ENCODE measurements around the gene SPEF1.

Gene SPEF1

GRCh38 chr20:3745686-3746173, 35.5 kb downstream of the SPEF1 start:
- Histone ChIP-seq H3K9me2 (ENCODE audit: low read depth, low read length) (no peaks in the 10 kb centered on the region), H3F3A (ENCODE audit: insufficient read depth, low read length) (no peaks in the 10 kb centered on the region), H3K9ac (ENCODE audit: low read length) (no peak overlapping the region), H3K4me2 (ENCODE audit: low read length) (no peak overlapping the region), H3K36me3 (ENCODE audit: insufficient read depth, low read length) (no peaks in the 10 kb centered on the region), H3K4me1 (ENCODE audit: insufficient read depth, low read length, severe bottlenecking) (no peaks in the 10 kb centered on the region), H3K9me3 (ENCODE audit: low read length) (no peaks in the 10 kb centered on the region), H3K27ac (ENCODE audit: low read depth, low read length, poor library complexity, severe bottlenecking) (no peak overlapping the region), H3K4me3 (ENCODE audit: low read depth, low read length, poor library complexity, severe bottlenecking) (no peak overlapping the region), H3K79me2 (ENCODE audit: insufficient read depth, low read length) (no peaks in the 10 kb centered on the region), H2AFZ (ENCODE audit: low read length) (no peak overlapping the region), H4K20me1 (ENCODE audit: insufficient read depth, low read length) (no peaks in the 10 kb centered on the region), H3K27me3 (ENCODE audit: insufficient read depth, low read length) (peaks cover 10% of the 10 kb centered on the region; the same call in 1 of the 2 replicates)
- TF ChIP-seq CTCF (IDR thresholded peaks at IDR 0.05; ENCODE audit: low read length), result no peak
- no peak for TF ChIP-seq EZH2 (IDR thresholded peaks at IDR 0.05; ENCODE audit: borderline replicate concordance, low read length)

GRCh38 chr20:3744806-3745685, 36.2 kb downstream of the SPEF1 start:
- TF ChIP-seq EZH2 (IDR thresholded peaks at IDR 0.05; ENCODE audit: borderline replicate concordance, low read length) (no peak), CTCF (IDR thresholded peaks at IDR 0.05; ENCODE audit: low read length) (no peak)
- Histone ChIP-seq H3K36me3 (ENCODE audit: insufficient read depth, low read length) (no peaks in the 10 kb centered on the region), H3K27ac (ENCODE audit: low read depth, low read length, poor library complexity, severe bottlenecking) (no peak overlapping the region), H3K27me3 (ENCODE audit: insufficient read depth, low read length) (peaks cover 10% of the 10 kb centered on the region; the same call in 1 of the 2 replicates), H3K4me2 (ENCODE audit: low read length) (peak overlapping the region; percentile 47), H2AFZ (ENCODE audit: low read length) (no peak overlapping the region), H3K9me3 (ENCODE audit: low read length) (no peaks in the 10 kb centered on the region), H3K9me2 (ENCODE audit: low read depth, low read length) (no peaks in the 10 kb centered on the region), H3K79me2 (ENCODE audit: insufficient read depth, low read length) (no peaks in the 10 kb centered on the region), H3F3A (ENCODE audit: insufficient read depth, low read length) (no peaks in the 10 kb centered on the region), H3K4me1 (ENCODE audit: insufficient read depth, low read length, severe bottlenecking) (no peaks in the 10 kb centered on the region), H4K20me1 (ENCODE audit: insufficient read depth, low read length) (no peaks in the 10 kb centered on the region), H3K4me3 (ENCODE audit: low read depth, low read length, poor library complexity, severe bottlenecking) (peak overlapping the region; percentile 42), H3K9ac (ENCODE audit: low read length) (no peak overlapping the region)

GRCh38 chr20:3744037-3744436, 37.2 kb downstream of the SPEF1 start:
- no peak overlapping the region for H3K9ac ChIP-seq (ENCODE audit: low read length)
- H3F3A ChIP-seq (ENCODE audit: insufficient read depth, low read length), result no peaks in the 10 kb centered on the region
- no peaks in the 10 kb centered on the region for H4K20me1 ChIP-seq (ENCODE audit: insufficient read depth, low read length)
- H2AFZ ChIP-seq (ENCODE audit: low read length), result no peak overlapping the region
- no peaks in the 10 kb centered on the region for H3K9me3 ChIP-seq (ENCODE audit: low read length)
- H3K9me2 ChIP-seq (ENCODE audit: low read depth, low read length), result no peaks in the 10 kb centered on the region
- no peak overlapping the region for H3K27ac ChIP-seq (ENCODE audit: low read depth, low read length, poor library complexity, severe bottlenecking)
- no peaks in the 10 kb centered on the region for H3K36me3 ChIP-seq (ENCODE audit: insufficient read depth, low read length)
- no peak for TF ChIP-seq CTCF (IDR thresholded peaks at IDR 0.05; ENCODE audit: low read length)
- no peak for TF ChIP-seq EZH2 (IDR thresholded peaks at IDR 0.05; ENCODE audit: borderline replicate concordance, low read length)
- H3K4me1 ChIP-seq (ENCODE audit: insufficient read depth, low read length, severe bottlenecking), result no peaks in the 10 kb centered on the region
- no peak overlapping the region for H3K4me3 ChIP-seq (ENCODE audit: low read depth, low read length, poor library complexity, severe bottlenecking)
- no peak overlapping the region for H3K4me2 ChIP-seq (ENCODE audit: low read length)
- no peaks in the 10 kb centered on the region for H3K79me2 ChIP-seq (ENCODE audit: insufficient read depth, low read length)
- H3K27me3 ChIP-seq (ENCODE audit: insufficient read depth, low read length), result peaks cover 10% of the 10 kb centered on the region; the same call in 1 of the 2 replicates
